Globus pallidus (tissue), 1 donor: ENCODE data around the gene GALNS.

Source experiments
- DNase-seq: peaks from one replicate; pipeline ENCODE4 v3.0.0-alpha.2; 2015; ENCODE audit warnings: low spot score

The GALNS gene

DNA sequence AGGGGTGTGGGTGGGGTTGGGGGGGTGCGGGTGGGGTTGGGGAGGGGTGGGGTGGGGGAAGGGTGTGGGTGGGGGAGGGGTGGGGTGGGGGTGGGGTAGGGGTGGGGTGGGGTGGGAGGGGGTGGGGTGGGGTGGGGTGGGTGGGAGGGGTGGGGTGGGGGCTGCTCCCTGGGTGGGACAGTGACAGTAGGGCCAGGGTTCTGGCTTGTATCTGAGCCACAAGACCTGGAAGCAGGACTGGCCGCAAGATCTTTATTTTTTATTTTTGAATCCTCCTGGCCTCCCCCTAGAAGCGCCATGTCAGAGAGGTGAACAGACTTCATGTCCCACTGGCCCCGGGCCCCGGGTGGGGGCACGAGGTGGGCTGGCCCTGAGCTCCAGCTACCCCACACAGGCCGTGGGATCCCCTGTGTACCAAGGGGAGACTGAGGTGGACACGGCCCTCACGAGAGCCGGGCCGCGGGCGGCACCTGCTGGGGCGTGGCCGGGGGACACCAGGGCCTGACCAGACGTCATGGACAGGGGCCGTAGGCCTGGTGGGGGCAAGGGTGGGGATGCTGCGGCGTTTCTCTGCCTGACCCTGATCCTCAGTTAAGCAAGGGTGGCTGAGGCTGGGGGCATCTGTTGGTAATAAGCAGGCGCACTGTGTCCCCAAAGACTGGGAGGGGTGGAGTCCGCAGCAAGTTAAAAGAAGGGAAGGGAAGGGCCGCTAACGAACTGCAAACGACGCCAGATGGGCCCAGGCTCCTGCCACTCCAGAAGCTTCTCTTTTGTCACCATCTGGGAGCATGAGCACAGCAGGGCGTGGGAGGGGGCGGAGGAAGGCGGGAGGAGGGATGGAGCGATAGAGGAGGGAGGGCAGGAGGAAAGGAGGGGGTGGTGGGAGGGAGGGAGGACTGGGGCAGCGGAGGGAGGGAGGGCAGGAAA, 32.0 kb upstream of the GALNS start:
- no peak for DNase-seq

GRCh38 chr16:88888057-88888456, 31.3 kb upstream of the GALNS start:
- DNase-seq = no peak

GRCh38 chr16:88886845-88887521, 30.2 kb upstream of the GALNS start:
- DNase-seq = no peak

DNA sequence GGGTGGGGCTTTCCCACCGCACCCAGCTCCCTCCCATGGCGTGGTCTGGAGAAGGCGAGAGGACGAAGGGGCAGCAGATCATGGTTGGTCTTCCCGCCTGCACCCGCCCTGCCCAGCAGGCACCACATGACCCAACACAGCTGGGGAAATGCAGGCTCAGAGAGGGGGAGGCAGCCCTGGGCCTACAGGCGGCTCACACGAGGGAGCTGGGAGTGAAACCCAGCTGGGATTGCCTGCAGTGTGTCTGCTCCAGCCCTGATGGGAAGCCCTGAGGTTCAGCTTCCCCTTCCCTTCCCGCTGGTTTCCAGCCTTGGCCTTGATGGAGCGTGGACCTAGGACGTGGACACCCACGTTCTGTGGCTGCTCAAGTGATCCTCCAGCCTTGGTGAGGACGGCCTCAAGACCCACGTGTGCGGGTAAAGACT, 29.7 kb upstream of the GALNS start:
- no peak for DNase-seq

GRCh38 chr16:88885693-88886280, 29.0 kb upstream of the GALNS start:
- no peak for DNase-seq

DNA sequence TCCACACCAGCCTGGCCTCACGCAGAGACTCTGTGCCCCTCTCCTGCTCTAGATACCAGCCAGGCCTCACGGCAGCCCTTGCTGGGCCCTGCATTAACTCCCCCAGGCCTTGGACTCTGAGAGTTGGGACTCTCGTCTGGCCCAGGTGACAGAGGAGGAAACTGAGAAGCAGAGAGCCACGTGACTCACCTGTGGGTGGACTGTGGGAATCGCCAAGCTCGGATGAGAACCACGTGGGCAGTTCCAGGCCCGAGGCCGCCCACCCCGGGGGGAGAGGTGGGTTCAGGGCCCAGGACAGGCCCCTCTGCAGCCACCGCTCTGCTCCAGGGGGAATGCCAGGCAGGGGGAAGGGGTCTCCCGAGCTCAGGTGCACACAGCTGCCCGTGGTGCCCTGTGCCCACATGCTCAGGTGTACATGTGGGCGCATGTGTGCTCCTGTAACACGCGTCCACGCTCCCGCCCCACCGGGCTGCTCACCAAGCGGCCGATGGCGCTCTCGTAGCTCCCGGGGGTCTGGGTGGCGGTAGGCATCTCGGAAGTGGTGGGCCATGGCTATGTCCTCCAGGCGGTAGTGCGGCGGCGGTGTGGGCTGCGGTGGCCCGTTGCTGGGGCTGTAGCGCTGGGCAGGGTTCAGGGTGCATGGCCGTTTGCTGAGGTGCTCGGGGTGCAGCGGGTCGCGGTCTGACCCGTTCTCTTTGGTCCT, 28.0 kb upstream of the GALNS start:
- no peak for DNase-seq

DNA sequence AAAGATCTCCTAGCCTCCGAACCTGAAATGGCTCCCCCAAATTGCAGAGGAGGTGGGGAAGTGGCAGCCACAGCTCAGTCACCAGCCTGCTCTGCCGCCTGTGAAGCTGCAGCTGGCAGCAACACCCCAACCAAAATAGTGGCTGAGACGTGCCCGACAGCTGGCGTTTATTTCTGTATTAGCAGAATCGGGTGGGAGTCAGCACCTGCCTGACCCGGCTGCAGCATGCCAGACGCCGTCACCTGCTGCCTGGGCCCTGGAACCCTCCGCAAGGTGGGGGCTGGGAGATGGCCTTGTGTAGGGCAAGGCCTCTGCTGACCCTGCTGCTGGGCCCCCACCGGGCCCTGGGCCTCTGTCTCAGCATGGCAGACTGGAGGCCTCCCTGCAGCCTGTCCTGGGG, 27.2 kb upstream of the GALNS start:
- DNase-seq = no peak

GRCh38 chr16:88883117-88883895, 26.6 kb upstream of the GALNS start:
- no peak for DNase-seq

DNA sequence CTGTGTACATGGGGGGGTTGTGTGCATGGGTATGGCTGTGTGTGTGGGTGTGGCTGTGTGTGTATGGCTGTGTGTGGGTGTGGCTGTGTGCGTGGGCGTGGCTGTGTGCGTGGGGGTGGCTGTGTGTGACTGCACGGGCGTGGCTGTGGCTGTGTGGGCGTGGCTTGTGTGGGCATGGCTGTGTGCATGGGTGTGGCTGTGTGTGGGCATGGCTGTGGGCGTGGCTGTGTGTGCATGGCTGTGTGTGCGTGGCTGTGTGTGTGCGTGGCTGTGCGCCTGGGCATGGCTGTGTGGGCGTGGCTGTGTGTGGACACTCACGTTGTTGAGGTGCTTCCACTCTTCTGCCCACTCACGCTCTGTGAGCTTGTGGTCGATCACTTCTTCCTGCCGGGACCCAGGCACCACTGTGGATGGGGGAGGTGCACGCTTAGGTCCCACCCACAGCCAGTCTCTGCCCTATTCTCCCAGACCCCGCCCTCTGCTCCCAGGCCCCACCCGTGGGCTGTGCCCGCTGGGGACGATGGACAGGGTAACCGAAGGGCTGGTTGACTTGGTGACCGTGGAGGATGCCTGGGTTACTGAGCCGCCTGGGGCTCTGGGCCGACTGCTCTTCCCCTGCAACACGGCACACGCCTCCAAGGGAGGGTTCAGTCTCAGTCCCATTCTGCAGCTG, 25.7 kb upstream of the GALNS start:
- no peak for DNase-seq

- no peak for DNase-seq
Observed at GRCh38 chr16:88881675-88882357, 25.1 kb upstream of the GALNS start.

DNA sequence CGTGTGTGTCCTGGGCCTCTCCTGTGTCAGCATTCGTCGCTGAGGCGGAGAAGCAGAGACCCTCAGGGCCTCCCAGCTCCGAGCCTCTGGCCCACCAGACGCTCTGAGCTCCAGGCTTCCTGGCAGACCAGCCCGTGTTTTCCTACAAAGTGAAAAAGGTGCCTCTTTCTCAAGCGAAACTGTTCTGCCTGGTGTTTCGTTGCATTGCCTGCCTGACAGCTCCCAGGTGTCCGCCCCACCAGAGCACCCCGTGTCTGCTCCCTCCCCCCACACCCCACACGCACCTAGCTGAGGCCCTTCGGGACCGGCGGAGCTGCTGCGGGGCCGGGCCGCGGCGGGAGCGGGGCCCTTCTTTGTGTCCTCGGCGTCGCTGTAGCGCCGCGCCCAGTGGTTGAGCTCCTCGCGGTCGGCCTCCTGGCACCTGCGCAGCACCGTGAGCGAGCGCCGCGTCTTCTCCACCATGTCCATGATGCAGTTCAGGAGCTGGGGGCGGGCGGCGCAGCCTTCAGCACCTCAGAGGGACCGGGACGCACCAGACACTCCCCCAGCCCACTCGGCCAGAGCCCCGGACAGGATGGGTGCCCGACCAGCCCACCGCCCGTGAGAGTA, 24.4 kb upstream of the GALNS start:
- DNase-seq = no peak

GRCh38 chr16:88880226-88881006, 23.7 kb upstream of the GALNS start:
- DNase-seq = no peak

GRCh38 chr16:88879788-88880055, 23.0 kb upstream of the GALNS start:
- no peak for DNase-seq

DNA sequence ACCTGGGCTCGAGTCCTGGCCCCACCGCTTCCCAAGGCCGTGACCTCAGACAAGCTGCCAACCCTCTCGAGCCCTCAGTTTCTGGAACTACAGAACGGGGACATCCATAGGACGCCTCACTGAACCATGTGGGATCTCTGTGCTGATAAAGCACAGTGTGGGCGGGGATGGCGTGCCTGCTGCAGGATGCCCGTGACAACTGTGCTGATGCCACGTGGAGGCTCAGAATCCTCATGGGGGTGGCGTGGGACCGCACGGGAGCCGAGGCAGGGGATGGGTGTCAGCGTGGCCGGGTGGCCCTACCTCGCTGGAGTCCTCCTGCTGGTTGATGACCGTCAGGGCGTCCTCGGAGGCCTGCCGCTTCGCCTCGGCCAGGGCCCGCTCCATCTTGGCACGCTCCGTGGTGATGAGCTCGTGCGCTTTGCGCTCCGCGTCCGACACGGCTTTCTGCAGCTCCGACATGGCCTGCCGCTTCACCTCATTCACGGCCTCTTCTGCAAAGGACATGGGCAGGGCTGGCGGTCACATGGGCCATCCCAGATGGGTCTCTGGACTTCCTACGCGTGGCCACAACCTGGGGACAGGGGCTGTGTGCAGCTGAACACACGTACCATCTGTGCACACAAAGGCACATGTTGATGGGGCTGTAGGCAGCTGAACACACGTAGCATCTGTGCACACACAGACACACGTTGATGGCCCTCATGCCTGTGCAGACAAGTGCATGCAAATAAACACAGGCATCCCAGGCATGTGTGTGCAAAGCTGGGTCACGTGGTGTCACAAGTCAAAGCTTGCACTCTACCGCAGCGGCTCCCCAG, 22.4 kb upstream of the GALNS start:
- no peak for DNase-seq

GRCh38 chr16:88878356-88878755, 21.6 kb upstream of the GALNS start:
- DNase-seq = no peak

DNA sequence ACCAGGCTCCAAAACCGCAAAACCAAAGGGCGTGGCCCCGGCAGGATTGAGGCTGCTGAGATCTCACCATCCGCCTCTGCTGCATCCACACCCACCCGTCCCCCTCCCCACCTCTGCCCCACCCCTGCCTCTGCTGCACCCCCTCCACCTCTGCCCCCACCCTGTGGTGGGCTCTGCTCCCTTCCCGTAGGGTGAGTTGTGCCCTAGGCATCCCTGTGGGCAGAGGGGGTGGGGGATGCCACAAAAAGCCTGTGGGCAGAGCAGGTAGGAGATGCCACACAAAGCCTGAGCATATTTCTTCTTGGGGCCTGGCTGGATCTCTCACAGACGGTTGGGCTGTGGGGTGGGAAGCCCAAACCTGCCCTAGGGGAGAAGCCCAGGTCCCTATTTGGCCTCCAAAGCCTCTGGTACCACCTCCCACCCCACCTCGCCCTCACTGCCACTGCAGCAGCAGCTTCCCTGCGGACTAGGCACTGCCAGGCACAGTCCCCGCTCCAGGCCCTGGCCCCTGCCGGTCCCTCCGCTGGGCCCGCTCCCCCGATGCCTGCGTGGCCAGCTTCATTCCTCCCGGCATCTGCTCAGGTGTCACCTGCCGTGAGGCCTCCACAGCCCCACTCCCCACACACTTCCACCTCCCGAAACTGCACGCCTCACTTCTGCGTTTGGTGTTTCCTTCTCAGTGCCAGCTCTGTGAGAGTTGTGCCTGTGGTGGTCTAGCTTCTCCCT, 21.0 kb upstream of the GALNS start:
- DNase-seq = no peak

DNA sequence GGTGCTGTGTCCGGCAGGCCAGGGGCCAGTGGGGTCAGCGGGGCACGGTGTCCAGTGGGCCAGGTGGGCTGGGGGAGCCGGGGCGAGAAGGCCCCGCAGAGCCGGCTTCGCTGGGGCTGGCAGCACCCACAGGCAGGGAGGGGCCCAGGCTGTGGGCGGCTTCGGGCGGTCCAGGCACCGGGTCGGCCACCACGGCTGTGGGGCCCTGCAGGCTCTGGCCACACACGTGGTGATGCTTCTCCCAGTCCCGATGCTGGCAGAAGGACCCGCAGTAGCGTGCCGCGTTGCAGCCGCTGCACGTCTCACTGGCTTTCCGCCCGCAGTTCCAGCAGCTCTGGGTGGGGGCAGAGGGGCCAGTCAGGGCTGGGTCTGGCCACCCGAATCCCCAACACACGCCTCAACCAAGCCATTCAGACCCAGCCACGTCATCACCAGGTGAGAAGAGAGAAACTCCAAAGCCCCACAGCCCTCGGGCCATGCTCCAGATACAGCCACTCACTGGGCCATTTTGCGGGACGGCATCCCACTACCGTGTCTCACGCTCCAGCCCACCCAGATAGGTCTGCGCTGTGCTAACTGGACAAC, 20.3 kb upstream of the GALNS start:
- no peak for DNase-seq
